ENCODE measurements around the gene TMEM248. TPM values are rescaled to one million over a fixed set of nuclear protein-coding genes. Genes with fewer than 3 reads are reported as not detected.
"Not testable (repeated sequence)": the region's sequence is repeated elsewhere in the genome, so short reads cannot be mapped to it uniquely, and the experiment has no call there.

Gene TMEM248
- total RNA-seq, 2 experiments from 2014 or later = 64.7 to 67.4 TPM

GRCh38 chr7:66880053-66880452 lies 41.0 kb upstream of the TMEM248 start:
- Mint-ChIP-seq H3K27me3 (no peaks in the 10 kb centered on the region), H3K9me3 (no peaks in the 10 kb centered on the region), H3K4me1 (ENCODE audit: low read depth) (no peaks in the 10 kb centered on the region), H3K4me3 (no peak overlapping the region), H3K27ac (no peak overlapping the region), H3K36me3 (ENCODE audit: low read depth) (peaks cover 37% of the 10 kb centered on the region)
- no peak for ATAC-seq (ENCODE audit: poor library complexity)
- Histone ChIP-seq H3K36me3 (ENCODE audit: insufficient read depth, low read length) (peaks cover 4% of the 10 kb centered on the region), H3K27me3 (ENCODE audit: control insufficient read depth in 1 of 2, insufficient read depth in 2 of 2, low read length in 2 of 2) (no peaks in the 10 kb centered on the region), H3K27ac (ENCODE audit: low read depth in 1 of 2, low read length in 2 of 2) (no peak overlapping the region), H3K9me3 (ENCODE audit: control insufficient read depth in 1 of 2, insufficient read depth in 1 of 2, low read length in 2 of 2) (no peaks in the 10 kb centered on the region), H3K4me1 (ENCODE audit: insufficient read depth, low read length) (no peaks in the 10 kb centered on the region), H3K4me3 (ENCODE audit: low read length) (no peak overlapping the region)
- TF ChIP-seq CTCF (IDR thresholded peaks at IDR 0.05) = no peak
- no peak for DNase-seq
- ChIA-PET POLR2A (no interaction called here), CTCF (no interaction called here)
- intact Hi-C loops (cut with DNase I, micrococcal nuclease) = no loop called here

DNA sequence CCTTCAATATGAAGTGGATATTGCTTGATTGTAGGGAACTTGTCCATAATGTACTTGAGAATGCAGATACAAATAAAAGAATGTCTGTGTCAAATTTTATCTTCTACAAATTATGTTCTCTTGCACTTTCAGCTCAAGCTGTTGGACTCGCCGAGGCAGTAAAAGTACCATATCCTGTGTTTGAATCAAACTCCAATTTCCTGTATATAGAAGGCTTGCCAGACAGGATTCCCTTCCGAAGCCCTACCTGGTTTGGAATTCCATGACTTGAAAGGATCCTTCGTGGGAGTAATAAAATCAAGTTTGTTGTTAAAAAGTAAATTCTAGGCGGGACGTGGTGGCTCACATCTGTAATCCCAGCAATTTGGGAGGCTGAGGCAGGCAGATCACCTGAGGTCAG lies 40.4 kb upstream of the TMEM248 start:
- intact Hi-C loops (cut with DNase I, micrococcal nuclease); H3K36me3 ChIP-seq (ENCODE audit: insufficient read depth, low read length); H3K4me3 ChIP-seq (ENCODE audit: low read length); H3K27me3 Mint-ChIP-seq; H3K27me3 ChIP-seq (ENCODE audit: control insufficient read depth in 1 of 2, insufficient read depth in 2 of 2, low read length in 2 of 2); CTCF ChIA-PET; H3K4me3 Mint-ChIP-seq; H3K4me1 Mint-ChIP-seq (ENCODE audit: low read depth); H3K27ac Mint-ChIP-seq; H3K9me3 Mint-ChIP-seq; ATAC-seq (ENCODE audit: poor library complexity); H3K9me3 ChIP-seq (ENCODE audit: control insufficient read depth in 1 of 2, insufficient read depth in 1 of 2, low read length in 2 of 2); POLR2A ChIA-PET; H3K27ac ChIP-seq (ENCODE audit: low read depth in 1 of 2, low read length in 2 of 2); DNase-seq; H3K4me1 ChIP-seq (ENCODE audit: insufficient read depth, low read length): not testable (repeated sequence)
- H3K36me3 Mint-ChIP-seq (ENCODE audit: low read depth) = peaks cover 37% of the 10 kb centered on the region

- ATAC-seq (ENCODE audit: poor library complexity) = no peak
- no peak for TF ChIP-seq CTCF (IDR thresholded peaks at IDR 0.05)
- H3K27me3 ChIP-seq (ENCODE audit: control insufficient read depth in 1 of 2, insufficient read depth in 2 of 2, low read length in 2 of 2) = no peaks in the 10 kb centered on the region
Observed at GRCh38 chr7:66883716-66884115, 37.3 kb upstream of the TMEM248 start.

GRCh38 chr7:66884556-66884955 lies 36.5 kb upstream of the TMEM248 start:
- H3K4me1 Mint-ChIP-seq (ENCODE audit: low read depth); intact Hi-C loops (cut with DNase I, micrococcal nuclease); H3K27ac Mint-ChIP-seq; ATAC-seq (ENCODE audit: poor library complexity); H3K27ac ChIP-seq (ENCODE audit: low read depth in 1 of 2, low read length in 2 of 2); POLR2A ChIA-PET; H3K9me3 ChIP-seq (ENCODE audit: control insufficient read depth in 1 of 2, insufficient read depth in 1 of 2, low read length in 2 of 2); H3K27me3 Mint-ChIP-seq; CTCF ChIA-PET; H3K4me3 Mint-ChIP-seq; H3K27me3 ChIP-seq (ENCODE audit: control insufficient read depth in 1 of 2, insufficient read depth in 2 of 2, low read length in 2 of 2); DNase-seq; H3K4me1 ChIP-seq (ENCODE audit: insufficient read depth, low read length); H3K4me3 ChIP-seq (ENCODE audit: low read length); H3K36me3 ChIP-seq (ENCODE audit: insufficient read depth, low read length); H3K9me3 Mint-ChIP-seq: not testable (repeated sequence)
- H3K36me3 Mint-ChIP-seq (ENCODE audit: low read depth) = peaks cover 31% of the 10 kb centered on the region

More at GRCh38 chr7:66883716-66884115, 37.3 kb upstream of the TMEM248 start:
- Mint-ChIP-seq H3K9me3 (no peaks in the 10 kb centered on the region), H3K27ac (no peak overlapping the region), H3K4me3 (no peak overlapping the region), H3K27me3 (no peaks in the 10 kb centered on the region), H3K4me1 (ENCODE audit: low read depth) (no peaks in the 10 kb centered on the region), H3K36me3 (ENCODE audit: low read depth) (peaks cover 32% of the 10 kb centered on the region)
- Histone ChIP-seq H3K9me3 (ENCODE audit: control insufficient read depth in 1 of 2, insufficient read depth in 1 of 2, low read length in 2 of 2) (no peaks in the 10 kb centered on the region), H3K27ac (ENCODE audit: low read depth in 1 of 2, low read length in 2 of 2) (no peak overlapping the region), H3K4me1 (ENCODE audit: insufficient read depth, low read length) (no peaks in the 10 kb centered on the region), H3K36me3 (ENCODE audit: insufficient read depth, low read length) (peaks cover 4% of the 10 kb centered on the region), H3K4me3 (ENCODE audit: low read length) (no peak overlapping the region)
- ChIA-PET POLR2A (no interaction called here), CTCF (interaction anchor here (0.7 kb wide), 1 partner anchor 21 kb away, joined by 3 read pairs; no protein-coding TSS in a partner anchor)
- no peak for DNase-seq
- intact Hi-C loops (cut with DNase I, micrococcal nuclease) = no loop called here

Measured in CD4-positive, alpha-beta T cell (primary cell).